Hepatocyte (in vitro differentiated cells): ENCODE measurements around the gene ZMYND8. TPM values are rescaled to one million over a fixed set of nuclear protein-coding genes. Genes with fewer than 3 reads are reported as not detected.

Experiments used
- DNase-seq: peaks from one replicate; pipeline ENCODE4 v3.0.0-alpha.2; 2016; ENCODE audit warnings: low spot score
- H2AFZ ChIP-seq: fragments of 200-600 bp; sonication (generic); 2 replicates; pipeline ENCODE4 v1.6.0; 2016; ENCODE audit warnings: antibody characterized with exemption, mild to moderate bottlenecking
- H3K27ac ChIP-seq: fragments of 200-600 bp; sonication (generic); 2 replicates; pipeline ENCODE4 v1.5.1; 2016; ENCODE audit warnings: mild to moderate bottlenecking
- H3K27me3 ChIP-seq: fragments of 200-600 bp; sonication (generic); 2 replicates; pipeline ENCODE4 v1.6.1; 2016
- H3K36me3 ChIP-seq: fragments of 200-600 bp; sonication (generic); replicated peaks from 2 replicates; pipeline ENCODE4 v1.5.1; 2016; ENCODE audit warnings: low read depth; ENCODE audit not compliant: insufficient read depth
- H3K4me1 ChIP-seq: fragments of 200-600 bp; sonication (generic); 2 replicates; pipeline ENCODE4 v1.5.1; 2016; ENCODE audit warnings: mild to moderate bottlenecking, moderate library complexity; ENCODE audit not compliant: insufficient read depth
- H3K4me2 ChIP-seq: fragments of 200-600 bp; sonication (generic); 2 replicates; pipeline ENCODE4 v1.6.0; 2016
- H3K4me3 ChIP-seq: fragments of 200-600 bp; sonication (generic); 2 replicates; pipeline ENCODE4 v1.5.1; 2016; ENCODE audit warnings: mild to moderate bottlenecking
- H3K79me2 ChIP-seq: fragments of 200-600 bp; sonication (generic); 2 replicates; pipeline ENCODE4 v1.6.0; 2017; ENCODE audit warnings: mild to moderate bottlenecking
- H3K9me2 ChIP-seq: fragments of 200-600 bp; sonication (generic); replicated peaks from 2 replicates; pipeline ENCODE4 v1.6.0; 2017; ENCODE audit warnings: mild to moderate bottlenecking; ENCODE audit not compliant: insufficient read depth
- H3K9me3 ChIP-seq: fragments of 200-600 bp; sonication (generic); 2 replicates; pipeline ENCODE4 v1.5.1; 2016; ENCODE audit warnings: low read depth, mild to moderate bottlenecking
- H4K20me1 ChIP-seq: fragments of 200-600 bp; sonication (generic); 2 replicates; pipeline ENCODE4 v1.6.0; 2016; ENCODE audit warnings: mild to moderate bottlenecking; ENCODE audit not compliant: insufficient read depth, poor library complexity, severe bottlenecking
- EZH2 ChIP-seq: fragments of 200-600 bp; sonication (generic); IDR thresholded peaks from 2 replicates; pipeline ENCODE4 v1.6.1; 2016; ENCODE audit warnings: antibody characterized with exemption, mild to moderate bottlenecking, borderline replicate concordance
- EZH2phosphoT487 ChIP-seq: fragments of 200-600 bp; sonication (generic); IDR thresholded peaks from one replicate; pipeline ENCODE4 v1.6.1; 2018; ENCODE audit warnings: antibody characterized with exemption, mild to moderate bottlenecking, low read depth, moderate library complexity; ENCODE audit not compliant: unreplicated experiment, severe bottlenecking
- WGBS: methylation state at CpG from one replicate; pipeline ENCODE4 v1.1.6; 2016; ENCODE audit warnings: low lambda C conversion rate; ENCODE audit errors: missing lambda C conversion rate; 5-methylcytosine and 5-hydroxymethylcytosine counted together
- polyA plus RNA-seq: library from polyadenylated mRNA; unstranded; fragments of >200 nt; fragmentation: Nextera tagmentation; extraction: Ambion mirVana; gene quantifications from 2 replicates; pipeline ENCODE4 v1.2.1, GENCODE V29; 2016
- total RNA-seq: library from RNA; depleted of rRNA; stranded (reverse); fragments of >200 nt; gene quantifications from 2 replicates; pipeline ENCODE4 v1.2.3, GENCODE V29; 2014
- TF ChIP-seq, protein P1 (sequence below): fragments of 200-600 bp; sonication (generic); IDR thresholded peaks from 2 replicates; pipeline ENCODE4 v1.5.1; 2016; ENCODE audit warnings: antibody characterized with exemption, mild to moderate bottlenecking; ENCODE audit not compliant: poor library complexity

ZMYND8 gene
- total and polyA plus RNA-seq, 2 experiments from 2014 or later: 30.3 to 34.3 TPM

DNA sequence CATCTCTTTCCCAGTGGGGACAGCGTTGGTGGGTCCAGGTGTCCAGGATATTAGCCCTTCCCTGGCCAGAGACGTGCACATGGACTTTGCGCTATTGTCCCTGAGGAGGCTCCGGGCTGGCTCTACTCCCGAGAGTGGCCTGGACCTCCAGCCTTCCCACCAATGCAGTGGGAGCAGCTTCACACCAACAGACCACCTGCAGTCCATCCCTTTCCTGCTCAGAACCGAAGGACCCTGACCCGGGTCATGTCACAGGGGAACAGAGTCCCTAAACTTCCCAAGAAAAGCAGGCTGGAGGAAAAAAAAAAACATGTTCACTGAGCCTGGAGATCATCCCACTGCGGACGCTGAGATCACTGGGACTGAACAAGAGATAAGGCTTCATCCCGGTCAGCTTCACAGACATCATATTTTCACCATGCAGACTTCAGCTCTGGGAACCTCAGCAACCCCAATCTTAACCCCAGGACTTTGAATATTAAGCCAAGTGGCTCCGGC, 18.3 kb downstream of the ZMYND8 start:
- peaks cover 94% of the 10 kb centered on the region for H3K79me2 ChIP-seq
- no peak for DNase-seq
- no peak overlapping the region for H3K4me3 ChIP-seq
- H3K36me3 ChIP-seq: no peaks in the 10 kb centered on the region
- TF ChIP-seq EZH2phosphoT487 (no peak), EZH2 (no peak)
- TF ChIP-seq, protein P1, sequence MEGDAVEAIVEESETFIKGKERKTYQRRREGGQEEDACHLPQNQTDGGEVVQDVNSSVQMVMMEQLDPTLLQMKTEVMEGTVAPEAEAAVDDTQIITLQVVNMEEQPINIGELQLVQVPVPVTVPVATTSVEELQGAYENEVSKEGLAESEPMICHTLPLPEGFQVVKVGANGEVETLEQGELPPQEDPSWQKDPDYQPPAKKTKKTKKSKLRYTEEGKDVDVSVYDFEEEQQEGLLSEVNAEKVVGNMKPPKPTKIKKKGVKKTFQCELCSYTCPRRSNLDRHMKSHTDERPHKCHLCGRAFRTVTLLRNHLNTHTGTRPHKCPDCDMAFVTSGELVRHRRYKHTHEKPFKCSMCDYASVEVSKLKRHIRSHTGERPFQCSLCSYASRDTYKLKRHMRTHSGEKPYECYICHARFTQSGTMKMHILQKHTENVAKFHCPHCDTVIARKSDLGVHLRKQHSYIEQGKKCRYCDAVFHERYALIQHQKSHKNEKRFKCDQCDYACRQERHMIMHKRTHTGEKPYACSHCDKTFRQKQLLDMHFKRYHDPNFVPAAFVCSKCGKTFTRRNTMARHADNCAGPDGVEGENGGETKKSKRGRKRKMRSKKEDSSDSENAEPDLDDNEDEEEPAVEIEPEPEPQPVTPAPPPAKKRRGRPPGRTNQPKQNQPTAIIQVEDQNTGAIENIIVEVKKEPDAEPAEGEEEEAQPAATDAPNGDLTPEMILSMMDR: no peak
- H4K20me1 ChIP-seq: no peaks in the 10 kb centered on the region
- no peaks in the 10 kb centered on the region for H3K9me2 ChIP-seq
- no peaks in the 10 kb centered on the region for H3K27me3 ChIP-seq
- H3K4me1 ChIP-seq: peaks cover 67% of the 10 kb centered on the region
- no peak overlapping the region for H2AFZ ChIP-seq
- H3K4me2 ChIP-seq: peak overlapping the region; percentile 17
- WGBS: 69% methylated on average over 11 of the region's 11 CpGs
- H3K9me3 ChIP-seq: no peaks in the 10 kb centered on the region
- peak overlapping the region; percentile 63 for H3K27ac ChIP-seq

DNA sequence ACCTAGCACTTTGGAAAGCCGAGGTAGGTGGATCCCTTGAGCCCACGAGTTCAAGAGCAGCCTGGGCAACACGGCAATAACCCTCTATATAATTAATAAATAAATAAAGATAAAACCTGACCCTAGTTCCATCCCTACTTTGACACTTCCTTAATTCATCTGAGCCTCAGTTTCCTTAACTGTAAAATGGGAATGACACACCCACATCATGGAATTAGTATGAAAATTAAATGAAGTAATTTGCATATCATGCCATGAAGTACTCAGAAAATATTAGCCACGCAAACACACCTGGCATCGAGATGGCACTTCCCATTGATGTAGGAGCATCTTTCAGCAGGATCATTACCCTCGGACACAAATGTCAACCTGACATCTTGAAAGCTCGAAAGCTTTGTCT, 19.1 kb downstream of the ZMYND8 start:
- Histone ChIP-seq H3K9me2 (no peaks in the 10 kb centered on the region), H3K27me3 (no peaks in the 10 kb centered on the region), H3K27ac (peak overlapping the region; percentile 63), H2AFZ (no peak overlapping the region), H4K20me1 (no peaks in the 10 kb centered on the region), H3K4me1 (peaks cover 72% of the 10 kb centered on the region), H3K36me3 (no peaks in the 10 kb centered on the region), H3K9me3 (no peaks in the 10 kb centered on the region), H3K79me2 (peaks cover 94% of the 10 kb centered on the region), H3K4me2 (no peak overlapping the region), H3K4me3 (no peak overlapping the region)
- WGBS: 97% methylated on average over 7 of the region's 7 CpGs
- no peak for DNase-seq
- TF ChIP-seq EZH2phosphoT487 (no peak), EZH2 (no peak)
- TF ChIP-seq, protein P1: no peak

GRCh38 chr20:47336129-47336754, 20.3 kb downstream of the ZMYND8 start:
- TF ChIP-seq, protein P1: no peak
- TF ChIP-seq EZH2 (no peak), EZH2phosphoT487 (no peak)
- Histone ChIP-seq H2AFZ (no peak overlapping the region), H3K4me1 (peaks cover 80% of the 10 kb centered on the region), H3K36me3 (no peaks in the 10 kb centered on the region), H3K27ac (peak overlapping the region; percentile 76), H3K79me2 (peaks cover 95% of the 10 kb centered on the region), H3K4me2 (peak overlapping the region; percentile 39), H3K4me3 (no peak overlapping the region), H3K27me3 (no peaks in the 10 kb centered on the region), H3K9me2 (no peaks in the 10 kb centered on the region), H4K20me1 (no peaks in the 10 kb centered on the region), H3K9me3 (no peaks in the 10 kb centered on the region)
- DNase-seq: peak; percentile 51
- WGBS: 65% methylated on average over 17 of the region's 17 CpGs
